GM12892 (cell line): Measurements from ENCODE around the gene RPSA.

Source experiments
- POLR2A ChIP-seq: IDR thresholded peaks from 2 replicates; pipeline ENCODE4 v1.6.1; 2011; ENCODE audit warnings: low read depth, low read length, control low read depth
- POLR2AphosphoS5 ChIP-seq: IDR thresholded peaks from 2 replicates; pipeline ENCODE4 v1.6.1; 2011; ENCODE audit warnings: low read depth, low read length, control low read depth
- TAF1 ChIP-seq: IDR thresholded peaks from 2 replicates; pipeline ENCODE4 v1.6.1; 2011; ENCODE audit warnings: low read depth, mild to moderate bottlenecking, control low read depth, low read length, borderline replicate concordance

GRCh38 chr3:39401983-39402382 is 4.5 kb upstream of the RPSA start:
- TF ChIP-seq POLR2A (no peak), POLR2AphosphoS5 (no peak), TAF1 (no peak)
